MCF 10A (cell line): ENCODE results near the gene MUC16. TPM values are rescaled to one million over a fixed set of nuclear protein-coding genes. Genes with fewer than 3 reads are reported as not detected.
A peak's percentile ranks its signal among the peaks of the same experiment; 100 is the strongest.

ENCODE experiments used
- BruUV-seq: library from RNA; stranded (reverse); fragments of 400-500 nt; replicated peaks from 2 replicates; lab custom pipeline; 2021; lab: Mats Ljungman, UMichigan
- CTCF ChIA-PET: fragments of 300-600 bp; sonication (Branson Sonifier 250); formaldehyde crosslinking; extraction: SDS; loops from one replicate; lab custom pipeline; 2021; ENCODE audit warnings: antibody characterized with exemption, inconsistent platforms; lab: Yijun Ruan, JAX
- POLR2A ChIA-PET: fragments of 300-600, 350-650 bp; sonication (Branson Sonifier 250); formaldehyde crosslinking; extraction: SDS; loops from one replicate; lab custom pipeline; 2020; ENCODE audit warnings: antibody characterized with exemption, inconsistent platforms; lab: Yijun Ruan, JAX
- DNase-seq: peaks from one replicate; pipeline ENCODE4 v3.0.0-alpha.2; 2018; ENCODE audit not compliant: unreplicated experiment
- H3K27ac Mint-ChIP-seq: one replicate; pipeline ENCODE4 v1.8.0; 2022; ENCODE audit warnings: mild to moderate bottlenecking, low read depth, mixed read lengths; ENCODE audit not compliant: unreplicated experiment
- H3K27me3 Mint-ChIP-seq: one replicate; pipeline ENCODE4 v1.8.0; 2022; ENCODE audit warnings: mixed read lengths; ENCODE audit not compliant: insufficient read depth, unreplicated experiment
- H3K36me3 Mint-ChIP-seq: one replicate; pipeline ENCODE4 v1.8.0; 2022; ENCODE audit warnings: mild to moderate bottlenecking, moderate library complexity, mixed read lengths; ENCODE audit not compliant: insufficient read depth, unreplicated experiment
- H3K4me1 Mint-ChIP-seq: one replicate; pipeline ENCODE4 v1.8.0; 2022; ENCODE audit warnings: mixed read lengths; ENCODE audit not compliant: insufficient read depth, unreplicated experiment
- H3K4me3 Mint-ChIP-seq: one replicate; pipeline ENCODE4 v1.8.0; 2022; ENCODE audit warnings: mild to moderate bottlenecking, moderate library complexity, mixed read lengths; ENCODE audit not compliant: unreplicated experiment
- H3K9me3 Mint-ChIP-seq: one replicate; pipeline ENCODE4 v1.8.0; 2022; ENCODE audit warnings: mixed read lengths; ENCODE audit not compliant: unreplicated experiment
- CTCF ChIP-seq: fragments of 200-600 bp; IDR thresholded peaks from one replicate; pipeline ENCODE4 v1.8.0; 2022; ENCODE audit warnings: antibody characterized with exemption, mild to moderate bottlenecking; ENCODE audit not compliant: unreplicated experiment
- intact Hi-C: fragments of 100-400 bp; cut with micrococcal nuclease; formaldehyde crosslinking; loops from 2 replicates; pipeline ENCODE4 v1.14.1; 2022
- total RNA-seq: library from RNA; stranded (reverse); gene quantifications from 2 replicates; pipeline ENCODE4 v1.2.3, GENCODE V29; 2022

Gene MUC16
- total RNA-seq, 1 experiment from 2014 or later = 0.05 TPM

- POLR2A ChIA-PET = interaction anchor here (0.6 to 1.5 kb wide), 5 partner anchors 14 to 194 kb away, joined by 3 read pairs; no protein-coding TSS in a partner anchor
These were observed 8.1 kb upstream of the MUC16 start for GRCh38 chr19:9018163-9018875.

GRCh38 chr19:9014803-9015202, 4.6 kb upstream of the MUC16 start:
- H3K4me3 Mint-ChIP-seq = no peak overlapping the region
- no peak for DNase-seq
- H3K36me3 Mint-ChIP-seq = no peaks in the 10 kb centered on the region
- intact Hi-C loops = no loop called here
- CTCF ChIA-PET = no interaction called here
- H3K27ac Mint-ChIP-seq = no peak overlapping the region
- POLR2A ChIA-PET = no interaction called here
- peaks cover 13% of the 10 kb centered on the region for H3K4me1 Mint-ChIP-seq
- no peak for TF ChIP-seq CTCF
- no peaks in the 10 kb centered on the region for H3K9me3 Mint-ChIP-seq
- BruUV-seq = no TSS peak
- H3K27me3 Mint-ChIP-seq = no peaks in the 10 kb centered on the region

More at GRCh38 chr19:9018163-9018875, 8.1 kb upstream of the MUC16 start:
- CTCF ChIA-PET = interaction anchor here (0.5 to 0.7 kb wide), 2 partner anchors 38 to 109 kb away, joined by 3 to 4 read pairs; no protein-coding TSS in a partner anchor
- peak; percentile 27 for DNase-seq
- Mint-ChIP-seq H3K27ac (peak overlapping the region; percentile 87), H3K4me1 (peaks cover 10% of the 10 kb centered on the region), H3K9me3 (peaks cover 8% of the 10 kb centered on the region), H3K4me3 (peak overlapping the region; percentile 68), H3K36me3 (no peaks in the 10 kb centered on the region), H3K27me3 (no peaks in the 10 kb centered on the region)
- no TSS peak for BruUV-seq
- TF ChIP-seq CTCF = no peak
- intact Hi-C loops = loop anchor here (1.0 kb wide), 1 partner anchor 186 kb away; the partner anchor contains the start of genes MBD3L1 and ZNF558

GRCh38 chr19:9013988-9014387, 3.8 kb upstream of the MUC16 start:
- no peak for TF ChIP-seq CTCF
- no peak overlapping the region for H3K4me3 Mint-ChIP-seq
- BruUV-seq = no TSS peak
- ChIA-PET POLR2A (no interaction called here), CTCF (interaction anchor here (0.7 kb wide), 1 partner anchor 73 kb away, joined by 5 read pairs; no protein-coding TSS in a partner anchor)
- peaks cover 20% of the 10 kb centered on the region for H3K4me1 Mint-ChIP-seq
- no peak overlapping the region for H3K27ac Mint-ChIP-seq
- no peak for DNase-seq
- intact Hi-C loops = no loop called here
- H3K27me3 Mint-ChIP-seq = no peaks in the 10 kb centered on the region
- H3K36me3 Mint-ChIP-seq = no peaks in the 10 kb centered on the region
- no peaks in the 10 kb centered on the region for H3K9me3 Mint-ChIP-seq

GRCh38 chr19:9011875-9012274, 1.7 kb upstream of the MUC16 start:
- peaks cover 10% of the 10 kb centered on the region for H3K4me1 Mint-ChIP-seq
- no peak for DNase-seq
- H3K4me3 Mint-ChIP-seq = no peak overlapping the region
- no peak for TF ChIP-seq CTCF
- H3K27me3 Mint-ChIP-seq = no peaks in the 10 kb centered on the region
- POLR2A ChIA-PET = no interaction called here
- H3K9me3 Mint-ChIP-seq = no peaks in the 10 kb centered on the region
- BruUV-seq = no TSS peak
- intact Hi-C loops = no loop called here
- no peaks in the 10 kb centered on the region for H3K36me3 Mint-ChIP-seq
- CTCF ChIA-PET = no interaction called here
- no peak overlapping the region for H3K27ac Mint-ChIP-seq
